Testis (tissue), 2 donors: ENCODE data around the gene CACNB2.

ENCODE experiments used
- CTCF ChIP-seq, 3 experiments: fragments of 450-650 bp in 2 of 3; fragments of 200-600 bp in 1 of 3; sonication (generic) in 1 of 3; IDR thresholded peaks; one replicate each; pipeline ENCODE4 v1.5.1; 2016 to 2019; ENCODE audit warnings: antibody characterized with exemption in 3 of 3, mild to moderate bottlenecking in 2 of 3, moderate library complexity in 1 of 3
- POLR2A ChIP-seq: fragments of 450-650 bp; IDR thresholded peaks from one replicate; pipeline ENCODE4 v1.6.1; 2017; ENCODE audit warnings: antibody characterized with exemption, mild to moderate bottlenecking, moderate library complexity

GRCh38 chr10:18400906-18401245 lies 260.7 kb downstream of the CACNB2 start:
- no peak for TF ChIP-seq CTCF (IDR thresholded peaks at IDR 0.05)
- TF ChIP-seq POLR2A: no peak
